ENCODE measurements around the gene H2AZ2.

DNA sequence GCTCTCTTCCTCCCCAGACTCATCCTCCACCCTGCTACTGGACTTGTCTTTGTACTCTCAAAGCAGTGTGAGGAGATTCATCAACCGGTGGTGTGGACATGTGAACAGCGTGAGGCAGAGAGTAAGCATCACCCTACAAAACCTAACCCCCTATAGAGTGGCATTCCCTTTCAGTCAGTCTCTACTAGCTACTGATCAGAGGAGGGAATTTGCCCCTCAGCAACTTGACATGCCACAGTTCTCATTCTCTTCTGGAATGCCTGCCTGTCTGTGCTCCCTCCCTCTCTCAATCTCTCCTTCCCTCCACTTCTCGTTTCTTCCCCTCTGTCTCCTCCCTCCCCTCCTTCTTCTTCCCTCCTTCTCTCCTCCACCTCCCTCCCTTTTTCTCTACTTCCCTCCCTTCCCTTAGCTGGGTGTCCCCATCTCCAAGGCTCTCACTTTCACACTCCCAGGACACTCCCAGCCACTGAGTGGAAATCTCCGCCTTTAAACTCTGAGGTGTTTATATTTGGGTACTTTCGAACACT, 24.6 kb downstream of the H2AZ2 start:
- TF ChIP-seq MAFK (IDR thresholded peaks at IDR 0.05; ENCODE audit: low read depth, low read length) (no peak), POLR2A (IDR thresholded peaks at IDR 0.05; ENCODE audit: low read depth, low read length) (no peak)
- TF ChIP-seq, protein P1, sequence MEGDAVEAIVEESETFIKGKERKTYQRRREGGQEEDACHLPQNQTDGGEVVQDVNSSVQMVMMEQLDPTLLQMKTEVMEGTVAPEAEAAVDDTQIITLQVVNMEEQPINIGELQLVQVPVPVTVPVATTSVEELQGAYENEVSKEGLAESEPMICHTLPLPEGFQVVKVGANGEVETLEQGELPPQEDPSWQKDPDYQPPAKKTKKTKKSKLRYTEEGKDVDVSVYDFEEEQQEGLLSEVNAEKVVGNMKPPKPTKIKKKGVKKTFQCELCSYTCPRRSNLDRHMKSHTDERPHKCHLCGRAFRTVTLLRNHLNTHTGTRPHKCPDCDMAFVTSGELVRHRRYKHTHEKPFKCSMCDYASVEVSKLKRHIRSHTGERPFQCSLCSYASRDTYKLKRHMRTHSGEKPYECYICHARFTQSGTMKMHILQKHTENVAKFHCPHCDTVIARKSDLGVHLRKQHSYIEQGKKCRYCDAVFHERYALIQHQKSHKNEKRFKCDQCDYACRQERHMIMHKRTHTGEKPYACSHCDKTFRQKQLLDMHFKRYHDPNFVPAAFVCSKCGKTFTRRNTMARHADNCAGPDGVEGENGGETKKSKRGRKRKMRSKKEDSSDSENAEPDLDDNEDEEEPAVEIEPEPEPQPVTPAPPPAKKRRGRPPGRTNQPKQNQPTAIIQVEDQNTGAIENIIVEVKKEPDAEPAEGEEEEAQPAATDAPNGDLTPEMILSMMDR (conservative IDR thresholded peaks at IDR 0.05; ENCODE audit: low read depth, low read length), result no peak
- TF ChIP-seq, protein P2, sequence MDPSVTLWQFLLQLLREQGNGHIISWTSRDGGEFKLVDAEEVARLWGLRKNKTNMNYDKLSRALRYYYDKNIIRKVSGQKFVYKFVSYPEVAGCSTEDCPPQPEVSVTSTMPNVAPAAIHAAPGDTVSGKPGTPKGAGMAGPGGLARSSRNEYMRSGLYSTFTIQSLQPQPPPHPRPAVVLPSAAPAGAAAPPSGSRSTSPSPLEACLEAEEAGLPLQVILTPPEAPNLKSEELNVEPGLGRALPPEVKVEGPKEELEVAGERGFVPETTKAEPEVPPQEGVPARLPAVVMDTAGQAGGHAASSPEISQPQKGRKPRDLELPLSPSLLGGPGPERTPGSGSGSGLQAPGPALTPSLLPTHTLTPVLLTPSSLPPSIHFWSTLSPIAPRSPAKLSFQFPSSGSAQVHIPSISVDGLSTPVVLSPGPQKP (IDR thresholded peaks at IDR 0.05; ENCODE audit: borderline replicate concordance, low read depth, low read length), result no peak
